ENCODE data around the gene MAML3. TPM values are rescaled to one million over a fixed set of nuclear protein-coding genes. Genes with fewer than 3 reads are reported as not detected.

MAML3 gene
- 10 to 100 TPM; 16.1 to 40.0 (median 18.1) TPM for total RNA-seq

DNA sequence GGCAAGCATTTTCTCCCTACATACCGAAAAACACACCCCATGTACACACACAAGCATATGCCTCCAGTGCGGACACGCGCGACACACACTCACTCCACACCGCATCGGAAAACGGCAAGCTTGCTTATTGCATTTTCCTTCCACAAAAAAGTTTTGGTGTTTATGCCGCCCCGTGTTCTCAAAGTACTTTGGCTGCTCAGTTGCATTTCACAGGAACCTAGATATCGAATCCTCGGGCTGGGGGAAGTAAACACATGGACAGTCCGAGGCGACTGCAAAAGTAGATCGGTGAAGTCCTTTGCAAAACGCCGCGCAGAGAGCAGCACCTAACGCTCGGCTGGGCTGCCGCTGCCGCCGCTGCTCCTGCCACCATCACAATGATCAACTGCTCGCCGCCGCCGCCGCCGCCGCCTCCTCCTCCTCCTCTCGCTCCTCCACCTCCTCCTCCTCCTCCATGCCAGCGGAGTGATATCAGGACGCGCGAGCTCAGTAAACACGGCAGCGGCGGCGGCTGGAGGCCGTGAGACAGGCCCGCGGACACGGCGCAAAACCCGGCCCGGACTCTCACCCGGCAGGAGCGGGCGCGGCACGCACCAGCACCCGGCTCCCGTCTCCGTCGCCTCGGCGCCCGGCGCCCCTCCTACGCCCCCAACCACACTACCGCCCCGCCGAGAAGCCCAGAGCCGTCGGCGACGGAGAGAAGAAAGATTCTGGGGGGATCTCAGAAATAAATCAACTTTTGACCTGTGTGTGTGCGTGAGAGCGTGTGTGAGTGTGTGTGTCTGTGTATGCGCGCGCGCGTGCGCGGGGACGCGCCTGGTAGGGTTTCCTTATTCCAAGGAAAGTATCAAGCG is at the start of gene MAML3:
Gene MAML3, minus strand, starts transcription at position 467 of the 854 bp plus-strand sequence. CDS start 857 bp downstream, outside the sequence.
- H3K27me3 ChIP-seq, result no peaks in the 10 kb centered on the region
- TF ChIP-seq, protein P1, sequence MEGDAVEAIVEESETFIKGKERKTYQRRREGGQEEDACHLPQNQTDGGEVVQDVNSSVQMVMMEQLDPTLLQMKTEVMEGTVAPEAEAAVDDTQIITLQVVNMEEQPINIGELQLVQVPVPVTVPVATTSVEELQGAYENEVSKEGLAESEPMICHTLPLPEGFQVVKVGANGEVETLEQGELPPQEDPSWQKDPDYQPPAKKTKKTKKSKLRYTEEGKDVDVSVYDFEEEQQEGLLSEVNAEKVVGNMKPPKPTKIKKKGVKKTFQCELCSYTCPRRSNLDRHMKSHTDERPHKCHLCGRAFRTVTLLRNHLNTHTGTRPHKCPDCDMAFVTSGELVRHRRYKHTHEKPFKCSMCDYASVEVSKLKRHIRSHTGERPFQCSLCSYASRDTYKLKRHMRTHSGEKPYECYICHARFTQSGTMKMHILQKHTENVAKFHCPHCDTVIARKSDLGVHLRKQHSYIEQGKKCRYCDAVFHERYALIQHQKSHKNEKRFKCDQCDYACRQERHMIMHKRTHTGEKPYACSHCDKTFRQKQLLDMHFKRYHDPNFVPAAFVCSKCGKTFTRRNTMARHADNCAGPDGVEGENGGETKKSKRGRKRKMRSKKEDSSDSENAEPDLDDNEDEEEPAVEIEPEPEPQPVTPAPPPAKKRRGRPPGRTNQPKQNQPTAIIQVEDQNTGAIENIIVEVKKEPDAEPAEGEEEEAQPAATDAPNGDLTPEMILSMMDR (IDR thresholded peaks at IDR 0.05), result peak in 2 of 5 experiments; percentile 2 to 23
- TF ChIP-seq POLR2A (IDR thresholded peaks at IDR 0.05), result peak; percentile 90
- peak; percentile 89 to 95 (median 91) for TF ChIP-seq POLR2AphosphoS5 (IDR thresholded peaks at IDR 0.05)
- peak; percentile 42 for TF ChIP-seq EP300 (IDR thresholded peaks at IDR 0.05; ENCODE audit: low read depth)
- DNase-seq, result peak; percentile 95
- peaks cover 12 to 45% (median 20%) of the 10 kb centered on the region in 4 donors for H3K4me1 ChIP-seq
- H3K27ac ChIP-seq, result peak within 1 kb of the TSS; percentile 93 to 99 (median 98)
- no peaks in the 10 kb centered on the region for H3K36me3 ChIP-seq
- no peaks in the 10 kb centered on the region for H3K9me3 ChIP-seq
- in situ Hi-C loops (cut with MboI; ENCODE audit: low pct_ligation_motif_present in 1 of 4, low pct_unique_long_range_greater_than_20kb in 1 of 4, low sequenced_read_pairs in 3 of 4), result loop anchor here in 1 of 4 donors (10.0 kb wide), 1 partner anchor 419 kb away; no protein-coding TSS in a partner anchor
- peak within 1 kb of the TSS; percentile 64 to 85 (median 78) for H3K4me3 ChIP-seq
- intact Hi-C loops (cut with DNase I; ENCODE audit: low total_unique reads), result loop anchor here (2.0 to 10.0 kb wide), 2 partner anchors 99 to 239 kb away; no protein-coding TSS in a partner anchor
- WGBS, 2 donors (ENCODE audit: low coverage in 1 of 2), result 0 to 3% methylated on average over 10 to 78 of the region's 79 CpGs

DNA sequence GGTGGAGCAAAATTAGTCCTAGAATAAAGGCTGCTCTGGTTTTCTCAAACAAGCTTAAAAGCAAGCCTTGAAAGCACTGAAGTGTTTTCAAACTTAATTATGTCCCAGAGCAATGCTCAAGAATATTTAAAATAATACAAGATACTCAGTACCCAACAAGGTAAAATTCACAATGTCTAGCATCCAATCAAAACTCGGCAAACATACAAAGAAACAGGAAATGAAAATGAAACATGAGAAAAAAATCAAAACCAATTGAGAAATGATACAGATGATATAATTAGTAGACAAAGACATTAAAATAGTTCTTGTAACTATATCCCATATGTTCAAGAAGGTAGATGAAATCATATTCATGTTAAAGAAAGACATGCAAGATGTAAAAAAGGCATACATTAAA is 45.0 kb upstream of the MAML3 start:
- no peak overlapping the region for H3K4me3 ChIP-seq
- 52 to 67% methylated on average over 1 of the region's 1 CpG for WGBS, 2 donors (ENCODE audit: low coverage in 1 of 2)

DNA sequence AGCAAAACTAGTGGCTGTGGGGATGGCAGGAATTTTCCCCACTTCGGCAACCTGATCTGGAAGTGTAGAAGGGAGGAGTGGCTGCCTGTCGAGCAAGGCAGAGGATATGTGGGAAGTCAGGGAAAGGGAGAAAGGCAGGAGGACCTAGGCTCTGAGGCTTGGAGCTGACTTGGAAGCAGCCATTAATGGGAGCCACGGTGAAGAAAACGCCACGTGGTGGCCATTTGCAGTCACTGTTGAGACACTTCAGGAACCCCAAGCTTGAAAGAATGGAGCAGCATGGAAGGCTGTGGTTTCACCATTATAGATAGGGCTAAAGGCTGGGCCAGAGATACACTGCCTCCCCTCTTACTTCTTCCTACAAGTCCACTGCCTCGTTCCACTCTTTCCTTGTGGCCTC is 41.8 kb upstream of the MAML3 start:
- Histone ChIP-seq H3K27ac (no peak overlapping the region), H3K4me3 (no peak overlapping the region), H3K4me1 (no peaks in the 10 kb centered on the region), H3K36me3 (no peaks in the 10 kb centered on the region), H3K27me3 (no peaks in the 10 kb centered on the region), H3K9me3 (no peaks in the 10 kb centered on the region)
- intact Hi-C loops (cut with DNase I; ENCODE audit: low total_unique reads), result no loop called here
- WGBS, 2 donors (ENCODE audit: low coverage in 1 of 2), result 80 to 84% methylated on average over 2 to 6 of the region's 6 CpGs
- TF ChIP-seq, protein P1 (IDR thresholded peaks at IDR 0.05), result no peak
- TF ChIP-seq POLR2AphosphoS5 (IDR thresholded peaks at IDR 0.05) (no peak), EP300 (IDR thresholded peaks at IDR 0.05; ENCODE audit: low read depth) (no peak), POLR2A (IDR thresholded peaks at IDR 0.05) (no peak)
- no peak for DNase-seq
- in situ Hi-C loops (cut with MboI; ENCODE audit: low pct_ligation_motif_present in 1 of 4, low pct_unique_long_range_greater_than_20kb in 1 of 4, low sequenced_read_pairs in 3 of 4), result no loop called here

More for the DNA sequence above, 45.0 kb upstream of the MAML3 start:
- no peak overlapping the region for H3K27ac ChIP-seq
- DNase-seq, result no peak
- H3K27me3 ChIP-seq, result no peaks in the 10 kb centered on the region
- no peak for TF ChIP-seq POLR2AphosphoS5 (IDR thresholded peaks at IDR 0.05)
- no peak for TF ChIP-seq POLR2A (IDR thresholded peaks at IDR 0.05)
- TF ChIP-seq EP300 (IDR thresholded peaks at IDR 0.05; ENCODE audit: low read depth), result no peak
- TF ChIP-seq, protein P1 (IDR thresholded peaks at IDR 0.05), result no peak
- no peaks in the 10 kb centered on the region for H3K36me3 ChIP-seq
- H3K9me3 ChIP-seq, result no peaks in the 10 kb centered on the region
- intact Hi-C loops (cut with DNase I; ENCODE audit: low total_unique reads), result no loop called here
- H3K4me1 ChIP-seq, result no peaks in the 10 kb centered on the region
- in situ Hi-C loops (cut with MboI; ENCODE audit: low pct_ligation_motif_present in 1 of 4, low pct_unique_long_range_greater_than_20kb in 1 of 4, low sequenced_read_pairs in 3 of 4), result no loop called here

- in situ Hi-C loops (cut with MboI; ENCODE audit: low pct_ligation_motif_present in 1 of 4, low pct_unique_long_range_greater_than_20kb in 1 of 4, low sequenced_read_pairs in 3 of 4) (no loop called here), intact Hi-C loops (cut with DNase I; ENCODE audit: low total_unique reads) (no loop called here)
- TF ChIP-seq POLR2AphosphoS5 (IDR thresholded peaks at IDR 0.05) (no peak), POLR2A (IDR thresholded peaks at IDR 0.05) (no peak)
- DNase-seq, result no peak
- Histone ChIP-seq H3K36me3 (no peaks in the 10 kb centered on the region), H3K9me3 (no peaks in the 10 kb centered on the region), H3K27ac (no peak overlapping the region), H3K4me3 (no peak overlapping the region), H3K4me1 (peaks cover 0 to 31% (median 8%) of the 10 kb centered on the region in 4 donors), H3K27me3 (no peaks in the 10 kb centered on the region)
- WGBS, 2 donors (ENCODE audit: low coverage in 1 of 2), result 76 to 79% methylated on average over 2 of the region's 2 CpGs
These were observed 35.8 kb upstream of the MAML3 start for GRCh38 chr4:140189805-140190204.

All from transverse colon (tissue), 4 donors.